H1 (cell line): ENCODE data around the gene CACNA1C. TPM values are rescaled to one million over a fixed set of nuclear protein-coding genes. Genes with fewer than 3 reads are reported as not detected.

ENCODE experiments used
- CTCF ChIA-PET: fragments of 300-600 bp; sonication (Branson Sonifier 250); formaldehyde crosslinking; loops from one replicate; lab custom pipeline; 2021; ENCODE audit not compliant: partially characterized antibody; lab: Charles Lee
- POLR2A ChIA-PET: fragments of 300-600 bp; sonication (Branson Sonifier 250); formaldehyde crosslinking; loops from one replicate; lab custom pipeline; 2021; ENCODE audit warnings: inconsistent platforms; ENCODE audit not compliant: partially characterized antibody; lab: Charles Lee
- DNase-seq, 2 experiments: peaks; one replicate each; pipeline versions ENCODE4 v3.0.0 to v3.0.0-alpha.2; 2010 to 2022; ENCODE audit warnings: low spot score in 2 of 2, low read depth in 1 of 2, mixed read lengths in 1 of 2
- FAIRE-seq: peaks from 2 replicates; lab custom pipeline; 2011; peaks lifted over from hg19 to GRCh38; lab: Jason Lieb, UNC
- H2AFZ ChIP-seq: 2 replicates; pipeline ENCODE4 v1.8.1; 2012; ENCODE audit warnings: low read length, inconsistent platforms
- H2AK5ac ChIP-seq: 2 replicates; pipeline ENCODE4 v1.6.1; 2013; ENCODE audit warnings: low read depth, low read length
- H2BK120ac ChIP-seq: replicated peaks from 2 replicates; pipeline ENCODE3; 2013; ENCODE audit warnings: low read depth, low read length, inconsistent platforms
- H2BK12ac ChIP-seq: 2 replicates; pipeline ENCODE4 v1.6.1; 2013; ENCODE audit warnings: low read depth, low read length
- H2BK15ac ChIP-seq: 2 replicates; pipeline ENCODE4 v1.6.1; 2013; ENCODE audit warnings: low read length
- H2BK20ac ChIP-seq: 2 replicates; pipeline ENCODE4 v1.6.1; 2013; ENCODE audit warnings: low read length
- H2BK5ac ChIP-seq: 2 replicates; pipeline ENCODE4 v1.6.1; 2013; ENCODE audit warnings: low read depth, low read length
- H3K14ac ChIP-seq: 2 replicates; pipeline ENCODE4 v1.6.1; 2013; ENCODE audit warnings: inconsistent platforms; ENCODE audit not compliant: insufficient read length
- H3K18ac ChIP-seq: 2 replicates; pipeline ENCODE4 v1.6.1; 2013; ENCODE audit warnings: low read length; ENCODE audit errors: extremely low read depth
- H3K23ac ChIP-seq: 2 replicates; pipeline ENCODE4 v1.6.1; 2013; ENCODE audit warnings: inconsistent platforms; ENCODE audit not compliant: insufficient read length
- H3K23me2 ChIP-seq: 2 replicates; pipeline ENCODE4 v1.6.1; 2013; ENCODE audit warnings: low read depth, low read length
- H3K27ac ChIP-seq: 2 replicates; pipeline ENCODE4 v1.6.1; 2011; ENCODE audit warnings: low read depth, low read length, inconsistent platforms
- H3K27me3 ChIP-seq, 4 experiments: replicated peaks in 1 of 4; 1 replicate in 1 of 4; 2 replicates in 3 of 4; pipeline versions ENCODE4 v1.6.1 to v1.8.1; 2011 to 2013; ENCODE audit warnings: low read length in 3 of 4, mild to moderate bottlenecking in 3 of 4, inconsistent platforms in 2 of 4, mixed read lengths in 2 of 4, moderate library complexity in 1 of 4; ENCODE audit not compliant: control insufficient read depth in 3 of 4, insufficient read depth in 3 of 4; ENCODE audit errors: extremely low read depth in 1 of 4
- H3K36me3 ChIP-seq, 4 experiments: 2 replicates each; pipeline versions ENCODE4 v1.6.1 to v1.8.1; 2011 to 2013; ENCODE audit warnings: mild to moderate bottlenecking in 4 of 4, low read length in 3 of 4, moderate library complexity in 2 of 4, control low read depth in 1 of 4, inconsistent platforms in 1 of 4; ENCODE audit not compliant: insufficient read depth in 4 of 4, control insufficient read depth in 2 of 4
- H3K4ac ChIP-seq: replicated peaks from 2 replicates; pipeline ENCODE3; 2013; ENCODE audit warnings: low read length, low read depth, mixed read lengths, inconsistent platforms; ENCODE audit not compliant: insufficient read length
- H3K4me1 ChIP-seq, 4 experiments: replicated peaks in 1 of 4; 1 replicate in 1 of 4; 2 replicates in 3 of 4; pipeline versions ENCODE4 v1.6.1 to v1.8.1; 2011 to 2013; ENCODE audit warnings: low read length in 3 of 4, inconsistent platforms in 2 of 4, mixed read lengths in 1 of 4; ENCODE audit not compliant: insufficient read depth in 4 of 4, control insufficient read depth in 3 of 4
- H3K4me2 ChIP-seq, 2 experiments: 2 replicates each; pipeline versions ENCODE4 v1.6.1 to v1.8.1; 2011 to 2013; ENCODE audit warnings: low read depth in 2 of 2, low read length in 2 of 2, control low read depth in 1 of 2, inconsistent platforms in 1 of 2, mild to moderate bottlenecking in 1 of 2; ENCODE audit not compliant: insufficient read depth in 1 of 2
- H3K4me3 ChIP-seq, 4 experiments: fragments of 200-600, 300-600 bp in 1 of 4; sonication (generic), shearing (Covaris generic), sonication (Bioruptor Twin) in 1 of 4; 2 replicates each; pipeline versions ENCODE4 v1.5.1 to v1.8.1; 2011 to 2016; ENCODE audit warnings: low read length in 4 of 4, low read depth in 3 of 4, control low read depth in 2 of 4, inconsistent platforms in 2 of 4, mild to moderate bottlenecking in 2 of 4, mixed read lengths in 1 of 4, moderate library complexity in 1 of 4; ENCODE audit not compliant: insufficient read depth in 2 of 4; ENCODE audit errors: extremely low read depth in 1 of 4
- H3K56ac ChIP-seq: replicated peaks from 2 replicates; pipeline ENCODE3; 2013; ENCODE audit warnings: low read depth, mild to moderate bottlenecking, mixed read lengths, low read length, inconsistent platforms; ENCODE audit not compliant: insufficient read length
- H3K79me1 ChIP-seq: 2 replicates; pipeline ENCODE4 v1.6.1; 2013; ENCODE audit warnings: low read depth, low read length, control low read depth
- H3K79me2 ChIP-seq, 2 experiments: 2 replicates each; pipeline versions ENCODE4 v1.6.1 to v1.8.1; 2012 to 2013; ENCODE audit warnings: low read length in 2 of 2, mild to moderate bottlenecking in 2 of 2, inconsistent platforms in 1 of 2; ENCODE audit not compliant: insufficient read depth in 2 of 2, control insufficient read depth in 1 of 2
- H3K9ac ChIP-seq, 4 experiments: replicated peaks in 1 of 4; 1 replicate in 1 of 4; 2 replicates in 3 of 4; pipeline versions ENCODE4 v1.6.1 to v1.8.1; 2011 to 2013; ENCODE audit warnings: low read depth in 3 of 4, low read length in 3 of 4, control low read depth in 2 of 4, mild to moderate bottlenecking in 2 of 4, moderate library complexity in 2 of 4, inconsistent platforms in 1 of 4; ENCODE audit errors: extremely low read depth in 1 of 4
- H3K9me3 ChIP-seq, 2 experiments: 2 replicates each; pipeline versions ENCODE4 v1.6.1 to v1.8.1; 2012 to 2013; ENCODE audit warnings: mild to moderate bottlenecking in 2 of 2, moderate library complexity in 2 of 2, control low read depth in 1 of 2, inconsistent platforms in 1 of 2, low read depth in 1 of 2, low read length in 1 of 2, mixed read lengths in 1 of 2; ENCODE audit not compliant: insufficient read depth in 2 of 2
- H4K20me1 ChIP-seq, 2 experiments: replicated peaks in 1 of 2; 2 replicates each; pipeline versions ENCODE3 to v1.8.1; 2011 to 2013; ENCODE audit warnings: inconsistent platforms in 2 of 2, low read length in 2 of 2, mild to moderate bottlenecking in 1 of 2; ENCODE audit not compliant: insufficient read depth in 2 of 2, control insufficient read depth in 1 of 2
- H4K5ac ChIP-seq: 2 replicates; pipeline ENCODE4 v1.6.1; 2013; ENCODE audit warnings: low read length, low read depth, mixed read lengths, inconsistent platforms; ENCODE audit not compliant: insufficient read length
- H4K8ac ChIP-seq: 2 replicates; pipeline ENCODE4 v1.8.0; 2013; ENCODE audit warnings: mild to moderate bottlenecking, moderate library complexity, low read length, inconsistent platforms; ENCODE audit not compliant: insufficient read depth; ENCODE audit errors: extremely low read depth
- H4K91ac ChIP-seq: replicated peaks from 2 replicates; pipeline ENCODE3; 2013; ENCODE audit warnings: low read length, mixed read lengths, inconsistent platforms; ENCODE audit not compliant: insufficient read length
- SIRT6 ChIP-seq: IDR thresholded peaks from one replicate; pipeline ENCODE4 v1.7.1; 2012; ENCODE audit warnings: low read length, inconsistent platforms
- WGBS, 2 experiments: shearing (Covaris generic) in 1 of 2; methylation state at CpG; one replicate each; pipeline versions ENCODE4 v1.1.6 to v1.1.7; 2013 to 2015; ENCODE audit warnings: low lambda C conversion rate in 2 of 2, mixed read lengths in 2 of 2, inconsistent platforms in 1 of 2, low coverage in 1 of 2, missing lambda C conversion rate in 1 of 2; ENCODE audit not compliant: insufficient replicate concordance in 2 of 2, insufficient coverage in 1 of 2, insufficient read length in 1 of 2; ENCODE audit errors: extremely low coverage in 1 of 2, missing lambda C conversion rate in 1 of 2; 5-methylcytosine and 5-hydroxymethylcytosine counted together
- polyA plus RNA-seq, 7 experiments: library from polyadenylated mRNA; depleted of rRNA in 3 of 7; stranded (reverse) in 5 of 7; unstranded in 2 of 7; fragments of >200 nt in 5 of 7; fragments of 200-250 nt in 2 of 7; gene quantifications; 1 replicate in 5 of 7; 2 replicates in 1 of 7; 4 replicates in 1 of 7; pipeline versions ENCODE4 v1.2.1 to v1.2.3, GENCODE V29; 2011 to 2013; ENCODE audit warnings: missing spikeins in 2 of 7, mixed read lengths in 2 of 7
- total RNA-seq: library from RNA; stranded (reverse); fragmentation: NEBNext Ultra II Directional; extraction: Animal tissue kit (Norgen Biotek cat#: 25700); gene quantifications from 2 replicates; pipeline ENCODE4 v1.2.1, GENCODE V29; 2021

Gene CACNA1C
- total and polyA plus RNA-seq, 2 of the 8 experiments (the other 6 are each of a cell fraction or from before 2014, with no cell fraction given) = 1.3 TPM

GRCh38 chr12:2318286-2318685 lies 265.5 kb downstream of the CACNA1C start:
- peak overlapping the region; percentile 32; the same call in 1 of the 2 replicates for H3K18ac ChIP-seq
- no peaks in the 10 kb centered on the region; the same call in 1 of the 2 replicates for H3K79me1 ChIP-seq
- H2AK5ac ChIP-seq = 0 out of 2 replicates have a peak overlapping the region, but pooled peaks have one; percentile 24
- no peak overlapping the region for H3K4ac ChIP-seq
- H3K4me3 ChIP-seq = no peak overlapping the region
- H2BK5ac ChIP-seq = no peak overlapping the region
- H4K8ac ChIP-seq = peak overlapping the region; percentile 79
- H3K79me2 ChIP-seq = no peaks in the 10 kb centered on the region
- H2BK12ac ChIP-seq = 0 out of 2 replicates have a peak overlapping the region, but pooled peaks have one; percentile 1
- DNase-seq (no peak), FAIRE-seq (no peak)
- no peak overlapping the region for H3K14ac ChIP-seq
- no peak overlapping the region for H3K23ac ChIP-seq
- H2BK120ac ChIP-seq = no peak overlapping the region
- 89% methylated on average over 8 of the region's 8 CpGs; no CpG with 5 or more reads in 1 of the 2 experiments for WGBS, 2 experiments
- H3K27me3 ChIP-seq = no peaks in the 10 kb centered on the region
- no peak for TF ChIP-seq SIRT6
- H2BK20ac ChIP-seq = no peak overlapping the region
- H3K36me3 ChIP-seq = no peaks in the 10 kb centered on the region
- H3K56ac ChIP-seq = no peak overlapping the region
- H4K5ac ChIP-seq = no peak overlapping the region
- no peak overlapping the region for H3K9ac ChIP-seq
- H3K23me2 ChIP-seq = no peaks in the 10 kb centered on the region
- H2AFZ ChIP-seq = no peak overlapping the region
- no peak overlapping the region for H3K4me2 ChIP-seq
- no peak overlapping the region for H4K91ac ChIP-seq
- CTCF ChIA-PET = interaction anchor here (0.6 to 6.9 kb wide), 15 partner anchors 8 to 486 kb away, joined by 3 to 30 read pairs (median 3); no protein-coding TSS in a partner anchor
- no peak overlapping the region for H2BK15ac ChIP-seq
- POLR2A ChIA-PET = interaction anchor here (0.6 kb wide), 1 partner anchor 123 kb away, joined by 3 read pairs; no protein-coding TSS in a partner anchor
- no peak overlapping the region for H3K27ac ChIP-seq
- no peaks in the 10 kb centered on the region for H4K20me1 ChIP-seq
- H3K4me1 ChIP-seq = peaks cover 0 to 2% (median 0%) of the 10 kb centered on the region in 4 experiments; a peak in 1 of 7 replicates
- no peaks in the 10 kb centered on the region for H3K9me3 ChIP-seq
